Measurements from ENCODE around the gene TMTC4. TPM values are rescaled to one million over a fixed set of nuclear protein-coding genes. Genes with fewer than 3 reads are reported as not detected.
"Not testable (repeated sequence)": the region's sequence is repeated elsewhere in the genome, so short reads cannot be mapped to it uniquely, and the experiment has no call there.

Gene TMTC4
- 10 to 100 TPM in 1 of 2 donors, 1 to 10 TPM in 1; 5.7 to 13.1 TPM for total RNA-seq
- polyA plus RNA-seq = 1 to 10 TPM; 1.8 to 2.4 TPM
- long read RNA-seq, donor 1, partial matches to known transcripts = 7 of 13 reads
- long read RNA-seq, donor 1, other reads (novel, unspliced or antisense) = 2 of 13 reads
- long read RNA-seq, donor 2, partial matches to known transcripts = 6 of 11 reads
- long read RNA-seq, donor 2, other reads (novel, unspliced or antisense) = 3 of 11 reads

GRCh38 chr13:100674572-100674871, at the start of gene TMTC4:
Gene TMTC4, minus strand, starts transcription at chr13:100674795. Its CDS starts 4,433 bp downstream, at chr13:100670362.
- no peaks in the 10 kb centered on the region for H3K36me3 ChIP-seq (ENCODE audit: control insufficient read depth in 1 of 2, insufficient read depth in 2 of 2, low read length in 1 of 2)
- DNase-seq (peak in 1 of 2 donors; percentile 57), ATAC-seq (ENCODE audit: low FRiP score) (no peak)
- H3K27ac ChIP-seq (ENCODE audit: low read depth in 1 of 2, low read length in 2 of 2) = peak within 1 kb of the TSS in 1 of 2 donors; percentile 83
- no peaks in the 10 kb centered on the region for H3K4me1 ChIP-seq (ENCODE audit: control insufficient read depth in 1 of 2, insufficient read depth in 2 of 2, low read length in 2 of 2)
- H3K4me3 ChIP-seq (ENCODE audit: low read length in 2 of 2) = peak within 1 kb of the TSS; percentile 82 to 100
- intact Hi-C loops (cut with DNase I) = loop anchor here in 1 of 2 donors (5.0 kb wide), 1 partner anchor 1087 kb away; no protein-coding TSS in a partner anchor
- 0 to 1% methylated on average over 12 to 45 of the region's 45 CpGs for WGBS, 2 donors
- H3K27me3 ChIP-seq (ENCODE audit: control insufficient read depth in 1 of 2, insufficient read depth in 2 of 2, low read length in 1 of 2) = no peaks in the 10 kb centered on the region
- H3K9me3 ChIP-seq (ENCODE audit: control insufficient read depth, low read length) = no peaks in the 10 kb centered on the region

GRCh38 chr13:100722517-100722916, 47.9 kb upstream of the TMTC4 start:
- DNase-seq (no peak), ATAC-seq (ENCODE audit: low FRiP score) (no peak)
- 75 to 78% methylated on average over 7 of the region's 7 CpGs for WGBS, 2 donors
- intact Hi-C loops (cut with DNase I) = no loop called here
- H3K4me1 ChIP-seq (ENCODE audit: control insufficient read depth in 1 of 2, insufficient read depth in 2 of 2, low read length in 2 of 2) = no peaks in the 10 kb centered on the region
- H3K36me3 ChIP-seq (ENCODE audit: control insufficient read depth in 1 of 2, insufficient read depth in 2 of 2, low read length in 1 of 2) = no peaks in the 10 kb centered on the region
- H3K27ac ChIP-seq (ENCODE audit: low read depth in 1 of 2, low read length in 2 of 2) = no peak overlapping the region
- H3K4me3 ChIP-seq (ENCODE audit: low read length in 2 of 2) = no peak overlapping the region
- H3K27me3 ChIP-seq (ENCODE audit: control insufficient read depth in 1 of 2, insufficient read depth in 2 of 2, low read length in 1 of 2) = no peaks in the 10 kb centered on the region
- H3K9me3 ChIP-seq (ENCODE audit: control insufficient read depth, low read length) = peaks cover 2% of the 10 kb centered on the region

- Histone ChIP-seq H3K27me3 (ENCODE audit: control insufficient read depth in 1 of 2, insufficient read depth in 2 of 2, low read length in 1 of 2) (no peaks in the 10 kb centered on the region), H3K9me3 (ENCODE audit: control insufficient read depth, low read length) (peaks cover 2% of the 10 kb centered on the region), H3K4me3 (ENCODE audit: low read length in 2 of 2) (no peak overlapping the region), H3K4me1 (ENCODE audit: control insufficient read depth in 1 of 2, insufficient read depth in 2 of 2, low read length in 2 of 2) (no peaks in the 10 kb centered on the region), H3K36me3 (ENCODE audit: control insufficient read depth in 1 of 2, insufficient read depth in 2 of 2, low read length in 1 of 2) (no peaks in the 10 kb centered on the region), H3K27ac (ENCODE audit: low read depth in 1 of 2, low read length in 2 of 2) (no peak overlapping the region)
- WGBS, 2 donors = 15 to 22% methylated on average over 6 of the region's 6 CpGs
- intact Hi-C loops (cut with DNase I) = no loop called here
- ATAC-seq (ENCODE audit: low FRiP score) (no peak), DNase-seq (no peak)
Observed at GRCh38 chr13:100721885-100722512, 47.4 kb upstream of the TMTC4 start.

- Histone ChIP-seq H3K27ac (ENCODE audit: low read depth in 1 of 2, low read length in 2 of 2) (no peak overlapping the region), H3K9me3 (ENCODE audit: control insufficient read depth, low read length) (no peaks in the 10 kb centered on the region), H3K4me1 (ENCODE audit: control insufficient read depth in 1 of 2, insufficient read depth in 2 of 2, low read length in 2 of 2) (no peaks in the 10 kb centered on the region), H3K27me3 (ENCODE audit: control insufficient read depth in 1 of 2, insufficient read depth in 2 of 2, low read length in 1 of 2) (no peaks in the 10 kb centered on the region), H3K36me3 (ENCODE audit: control insufficient read depth in 1 of 2, insufficient read depth in 2 of 2, low read length in 1 of 2) (no peaks in the 10 kb centered on the region), H3K4me3 (ENCODE audit: low read length in 2 of 2) (no peak overlapping the region)
- 93 to 97% methylated on average over 7 of the region's 7 CpGs for WGBS, 2 donors
- no peak for ATAC-seq (ENCODE audit: low FRiP score)
- no peak for DNase-seq
- intact Hi-C loops (cut with DNase I) = no loop called here
Observed at GRCh38 chr13:100715604-100716003, 41.0 kb upstream of the TMTC4 start.

- Histone ChIP-seq H3K9me3 (ENCODE audit: control insufficient read depth, low read length) (no peaks in the 10 kb centered on the region), H3K36me3 (ENCODE audit: control insufficient read depth in 1 of 2, insufficient read depth in 2 of 2, low read length in 1 of 2) (no peaks in the 10 kb centered on the region), H3K27me3 (ENCODE audit: control insufficient read depth in 1 of 2, insufficient read depth in 2 of 2, low read length in 1 of 2) (no peaks in the 10 kb centered on the region), H3K4me3 (ENCODE audit: low read length in 2 of 2) (no peak overlapping the region), H3K4me1 (ENCODE audit: control insufficient read depth in 1 of 2, insufficient read depth in 2 of 2, low read length in 2 of 2) (no peaks in the 10 kb centered on the region), H3K27ac (ENCODE audit: low read depth in 1 of 2, low read length in 2 of 2) (no peak overlapping the region)
- ATAC-seq (ENCODE audit: low FRiP score) (no peak), DNase-seq (no peak)
- intact Hi-C loops (cut with DNase I) = no loop called here
- WGBS, 2 donors = 17 to 32% methylated on average over 2 of the region's 2 CpGs
Observed at GRCh38 chr13:100714478-100714877, 39.9 kb upstream of the TMTC4 start.

GRCh38 chr13:100710176-100710575, 35.6 kb upstream of the TMTC4 start:
- H3K36me3 ChIP-seq (ENCODE audit: control insufficient read depth in 1 of 2, insufficient read depth in 2 of 2, low read length in 1 of 2) = no peaks in the 10 kb centered on the region
- H3K27me3 ChIP-seq (ENCODE audit: control insufficient read depth in 1 of 2, insufficient read depth in 2 of 2, low read length in 1 of 2) = no peaks in the 10 kb centered on the region
- no peak overlapping the region for H3K4me3 ChIP-seq (ENCODE audit: low read length in 2 of 2)
- ATAC-seq (ENCODE audit: low FRiP score) (no peak), DNase-seq (no peak)
- H3K9me3 ChIP-seq (ENCODE audit: control insufficient read depth, low read length) = no peaks in the 10 kb centered on the region
- intact Hi-C loops (cut with DNase I) = no loop called here
- no peak overlapping the region for H3K27ac ChIP-seq (ENCODE audit: low read depth in 1 of 2, low read length in 2 of 2)
- 97 to 99% methylated on average over 5 of the region's 5 CpGs for WGBS, 2 donors
- H3K4me1 ChIP-seq (ENCODE audit: control insufficient read depth in 1 of 2, insufficient read depth in 2 of 2, low read length in 2 of 2) = no peaks in the 10 kb centered on the region

GRCh38 chr13:100707818-100708740, 33.5 kb upstream of the TMTC4 start:
- no peaks in the 10 kb centered on the region for H3K36me3 ChIP-seq (ENCODE audit: control insufficient read depth in 1 of 2, insufficient read depth in 2 of 2, low read length in 1 of 2)
- no peaks in the 10 kb centered on the region for H3K27me3 ChIP-seq (ENCODE audit: control insufficient read depth in 1 of 2, insufficient read depth in 2 of 2, low read length in 1 of 2)
- no peaks in the 10 kb centered on the region for H3K4me1 ChIP-seq (ENCODE audit: control insufficient read depth in 1 of 2, insufficient read depth in 2 of 2, low read length in 2 of 2)
- DNase-seq (no peak), ATAC-seq (ENCODE audit: low FRiP score) (no peak)
- H3K4me3 ChIP-seq (ENCODE audit: low read length in 2 of 2) = no peak overlapping the region
- no peak overlapping the region for H3K27ac ChIP-seq (ENCODE audit: low read depth in 1 of 2, low read length in 2 of 2)
- WGBS, 2 donors = 87 to 89% methylated on average over 12 of the region's 12 CpGs
- intact Hi-C loops (cut with DNase I) = no loop called here
- H3K9me3 ChIP-seq (ENCODE audit: control insufficient read depth, low read length) = no peaks in the 10 kb centered on the region

GRCh38 chr13:100698331-100698730, 23.7 kb upstream of the TMTC4 start:
- H3K4me3 ChIP-seq (ENCODE audit: low read length in 2 of 2); H3K36me3 ChIP-seq (ENCODE audit: control insufficient read depth in 1 of 2, insufficient read depth in 2 of 2, low read length in 1 of 2); H3K9me3 ChIP-seq (ENCODE audit: control insufficient read depth, low read length); intact Hi-C loops (cut with DNase I); ATAC-seq (ENCODE audit: low FRiP score); DNase-seq; H3K27me3 ChIP-seq (ENCODE audit: control insufficient read depth in 1 of 2, insufficient read depth in 2 of 2, low read length in 1 of 2); H3K4me1 ChIP-seq (ENCODE audit: control insufficient read depth in 1 of 2, insufficient read depth in 2 of 2, low read length in 2 of 2); H3K27ac ChIP-seq (ENCODE audit: low read depth in 1 of 2, low read length in 2 of 2): not testable (repeated sequence)
- 25 to 42% methylated on average over 4 to 9 of the region's 16 CpGs for WGBS, 2 donors

All from aorta (tissue), 5 donors.